ENCODE data around the gene ASGR1.

The ASGR1 gene

GRCh38 chr17:7216242-7217112, 37.3 kb upstream of the ASGR1 start:
- no peak for DNase-seq (ENCODE audit: low spot score)

DNA sequence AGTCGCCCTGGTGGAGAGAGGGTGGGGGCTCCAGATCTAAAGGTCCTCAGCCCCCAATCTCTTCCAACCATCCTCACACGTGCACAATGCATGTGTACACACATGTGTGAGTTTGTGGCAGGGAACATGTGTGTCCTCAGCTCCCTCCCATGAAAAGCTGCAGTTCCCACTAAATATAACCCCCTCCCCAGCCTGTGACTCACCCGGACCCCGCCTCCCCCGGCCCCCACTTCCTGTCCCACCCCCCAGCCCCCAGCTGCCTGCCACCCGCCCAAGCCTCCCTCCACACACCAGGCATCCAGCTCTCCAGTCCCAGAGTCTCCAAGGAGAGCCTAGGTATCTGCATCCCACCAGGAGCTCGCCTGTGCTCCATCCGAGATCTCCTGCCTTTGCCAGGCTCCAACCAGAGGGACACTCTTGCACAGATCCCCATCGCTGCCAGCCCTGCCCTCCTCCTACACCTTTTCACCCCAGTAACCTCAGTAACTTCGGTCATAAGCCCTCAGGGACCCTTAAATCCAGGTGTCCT, 36.5 kb upstream of the ASGR1 start:
- DNase-seq (ENCODE audit: low spot score) = no peak

- no peak for DNase-seq (ENCODE audit: low spot score)
These were observed 36.0 kb upstream of the ASGR1 start for GRCh38 chr17:7215136-7215638.

DNA sequence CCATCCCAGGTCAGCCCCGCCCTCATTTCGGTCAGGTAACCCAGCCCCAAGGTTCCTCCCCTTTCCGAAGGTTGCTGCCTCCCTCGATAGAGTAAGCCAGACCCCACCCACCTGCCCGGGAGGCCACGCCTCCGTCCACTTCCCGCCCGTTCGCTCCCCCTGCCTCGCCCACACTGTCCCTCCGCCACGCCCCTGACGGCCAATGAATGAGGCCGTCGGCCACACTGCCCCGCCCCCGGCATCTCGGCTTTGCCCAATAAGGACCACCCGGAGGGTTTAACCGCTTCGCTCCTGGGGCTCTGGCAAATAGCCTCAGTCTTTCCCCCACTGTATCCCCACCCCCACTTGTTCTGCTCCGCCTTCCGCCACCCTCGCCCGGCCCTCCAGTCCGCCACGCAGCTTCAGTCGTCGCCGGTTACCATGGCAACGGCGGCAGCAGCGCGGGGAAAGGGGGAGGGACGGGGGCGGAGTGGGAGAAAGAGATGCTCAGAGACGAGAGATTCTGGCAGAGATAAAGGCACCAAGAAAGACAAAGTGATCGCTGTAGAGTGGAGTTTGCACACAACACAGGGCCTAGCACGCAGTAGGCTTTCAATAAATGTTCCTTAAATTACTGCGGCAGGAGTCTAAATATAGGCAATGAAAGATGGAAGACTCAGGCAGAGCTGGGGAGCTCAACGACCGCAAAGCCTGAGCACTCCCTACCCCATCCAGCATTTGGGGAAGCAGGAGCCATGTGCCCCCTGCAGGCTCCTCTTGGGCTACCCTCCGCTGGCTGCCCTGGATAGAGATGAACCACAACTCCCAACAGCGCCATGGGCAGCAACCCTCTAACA, 35.3 kb upstream of the ASGR1 start:
- DNase-seq (ENCODE audit: low spot score) = peak; percentile 99

- peak; percentile 50 for DNase-seq (ENCODE audit: low spot score)
These were observed 34.7 kb upstream of the ASGR1 start for GRCh38 chr17:7213895-7214299.

- DNase-seq (ENCODE audit: low spot score) = no peak
These were observed 32.5 kb upstream of the ASGR1 start for GRCh38 chr17:7211491-7212273.

GRCh38 chr17:7208754-7209460, 29.7 kb upstream of the ASGR1 start:
- DNase-seq (ENCODE audit: low spot score) = no peak

- DNase-seq (ENCODE audit: low spot score) = no peak
These were observed 28.9 kb upstream of the ASGR1 start for GRCh38 chr17:7208027-7208571.

GRCh38 chr17:7207120-7208001, 28.2 kb upstream of the ASGR1 start:
- DNase-seq (ENCODE audit: low spot score) = no peak

- DNase-seq (ENCODE audit: low spot score) = no peak
These were observed 26.4 kb upstream of the ASGR1 start for GRCh38 chr17:7205561-7205960.

DNA sequence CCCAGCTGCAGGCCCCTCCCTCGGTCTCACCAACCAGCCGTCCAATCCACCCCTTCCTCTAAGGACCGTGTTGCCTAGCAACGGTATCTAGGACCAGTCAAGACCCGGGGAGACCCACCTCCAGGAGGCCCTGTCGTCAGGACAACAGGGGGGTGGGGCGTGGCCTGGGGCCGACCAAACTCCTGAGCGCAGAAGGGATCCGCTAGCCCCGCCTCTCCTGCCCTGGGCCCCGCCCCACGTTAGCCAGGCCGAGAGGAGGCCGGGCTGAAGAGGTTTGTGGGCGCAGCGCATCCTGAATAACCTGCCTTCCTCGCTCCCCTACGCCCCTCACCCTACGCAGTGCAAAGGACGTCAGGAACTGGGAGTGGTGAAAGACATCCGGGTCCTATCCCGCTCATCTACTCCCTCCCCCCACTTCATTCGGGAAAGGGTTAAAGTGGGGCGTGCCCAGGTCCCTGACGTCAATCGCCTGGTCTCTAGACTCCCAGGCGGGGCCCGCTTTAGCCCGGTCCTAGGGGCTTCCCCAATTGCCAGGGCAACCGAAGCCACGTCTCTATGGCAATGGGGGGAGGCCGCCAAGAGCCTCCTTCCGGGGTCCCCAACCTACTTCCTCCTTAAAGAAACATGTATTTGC, 25.8 kb upstream of the ASGR1 start:
- peak; percentile 91 for DNase-seq (ENCODE audit: low spot score)

GRCh38 chr17:7204336-7204735, 25.2 kb upstream of the ASGR1 start:
- no peak for DNase-seq (ENCODE audit: low spot score)

- DNase-seq (ENCODE audit: low spot score) = no peak
These were observed 24.2 kb upstream of the ASGR1 start for GRCh38 chr17:7203391-7203790.

- DNase-seq (ENCODE audit: low spot score) = no peak
These were observed 17.7 kb upstream of the ASGR1 start for GRCh38 chr17:7196651-7197401.

DNA sequence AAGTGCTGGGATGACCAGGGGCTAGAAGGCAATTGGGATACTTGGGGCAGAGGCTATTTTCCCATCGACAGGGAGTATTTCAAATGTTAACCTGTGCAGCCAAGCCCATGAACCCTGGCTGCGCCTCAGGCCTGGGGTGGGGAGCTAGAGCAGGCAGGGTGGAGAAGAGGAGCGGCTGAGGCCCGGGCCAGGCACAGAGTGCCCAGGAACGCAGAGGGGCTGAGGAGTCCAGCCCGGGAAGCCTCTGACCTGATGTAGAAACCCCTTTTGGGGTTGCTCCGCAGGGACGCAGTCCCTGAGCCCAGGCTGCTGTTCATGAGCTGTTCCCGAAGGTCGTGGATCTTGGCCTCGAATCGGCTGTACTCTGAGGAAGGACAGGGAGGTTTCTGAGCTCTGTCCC, 16.8 kb upstream of the ASGR1 start:
- DNase-seq (ENCODE audit: low spot score) = no peak

GRCh38 chr17:7192271-7192937, 13.2 kb upstream of the ASGR1 start:
- no peak for DNase-seq (ENCODE audit: low spot score)

DNA sequence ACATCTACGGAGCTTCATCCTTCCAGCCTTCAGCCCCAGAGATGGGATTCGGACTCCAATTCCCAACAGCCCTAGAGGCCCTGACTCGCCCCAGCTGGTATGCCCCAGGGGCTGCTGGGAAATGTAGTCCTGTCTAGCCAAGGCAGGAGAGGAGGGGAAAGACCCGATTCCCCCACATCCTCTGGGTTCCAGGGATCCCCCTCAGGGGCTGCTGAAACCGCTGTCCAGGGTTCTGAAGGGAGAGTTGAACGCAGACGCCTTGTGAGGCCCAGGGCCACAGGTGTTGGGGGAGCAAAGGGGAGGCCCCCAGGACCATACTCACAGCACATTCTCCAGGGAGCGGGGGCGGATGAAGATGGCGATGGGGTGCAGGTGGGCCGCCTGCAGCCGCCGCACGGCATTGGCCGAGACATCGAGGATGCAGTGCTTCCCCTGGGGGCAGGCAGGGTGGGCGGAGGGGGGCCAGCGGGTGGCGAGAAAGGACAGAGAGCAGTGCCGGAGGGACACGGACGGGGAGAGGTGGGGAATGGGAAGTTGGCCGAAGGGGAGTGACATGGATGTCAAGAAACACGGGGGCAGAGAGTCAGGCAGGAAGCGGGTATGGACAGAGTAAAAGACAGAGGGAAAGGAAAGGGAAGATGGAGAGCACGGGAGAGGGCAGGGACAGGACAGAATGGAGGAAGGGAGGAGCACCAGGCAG, 12.6 kb upstream of the ASGR1 start:
- DNase-seq (ENCODE audit: low spot score) = peak; percentile 34

Measured in activated CD4-positive, alpha-beta T cell treated with anti-CD3 and anti-CD28 coated beads, Interleukin-2, Interleukin-4, amounts not matched to agents 100 ng/mL and 50 ng/mL, durations not matched to agents 16 hours and 8 hours (primary cell).